DMS 273 (cell line): ENCODE results near the gene IFTAP.
"Not testable (repeated sequence)": the region's sequence is repeated elsewhere in the genome, so short reads cannot be mapped to it uniquely, and the experiment has no call there.

Experiments
- DNase-seq: peaks from one replicate; lab custom pipeline; 2025; ENCODE audit not compliant: unreplicated experiment; lab: John Stamatoyannopoulos, UW

IFTAP gene

DNA sequence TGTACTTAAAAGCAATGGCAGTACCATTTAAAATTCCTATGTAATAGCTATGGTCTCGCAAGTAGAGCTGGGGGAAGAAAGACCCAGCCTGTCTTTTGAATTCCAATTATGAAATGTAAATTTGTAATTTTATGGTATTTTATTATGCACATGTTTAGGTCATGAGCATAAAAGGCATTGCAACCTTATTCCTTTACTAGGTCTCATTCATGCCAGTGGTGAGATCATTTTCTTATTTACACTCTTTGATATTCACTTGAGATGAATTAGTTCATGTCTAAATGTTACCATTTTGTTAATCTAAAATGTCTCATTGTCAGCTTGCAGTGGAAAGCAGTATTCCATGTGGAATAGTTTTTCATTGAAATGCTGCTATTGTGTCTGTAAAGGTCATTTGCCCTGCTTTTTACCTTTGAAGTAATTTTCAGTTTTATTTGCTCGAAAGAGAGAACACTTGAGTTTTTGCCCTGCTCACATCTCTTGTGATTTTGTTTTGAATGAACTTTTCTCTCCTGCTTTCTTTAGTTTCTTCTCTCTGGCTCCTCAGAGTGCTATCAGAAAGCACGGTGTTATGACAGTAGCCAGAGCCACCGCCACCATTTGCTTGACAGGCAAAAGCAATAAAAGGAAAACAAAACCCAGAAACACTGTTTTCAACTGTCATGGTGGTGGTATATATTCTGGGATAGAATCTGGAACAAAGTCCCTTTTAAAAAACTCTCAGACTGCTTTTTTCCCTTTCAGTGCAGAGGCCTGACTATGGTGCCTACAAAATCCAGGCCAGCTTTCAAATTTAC lies 41.0 kb downstream of the IFTAP start:
- DNase-seq: no peak

DNA sequence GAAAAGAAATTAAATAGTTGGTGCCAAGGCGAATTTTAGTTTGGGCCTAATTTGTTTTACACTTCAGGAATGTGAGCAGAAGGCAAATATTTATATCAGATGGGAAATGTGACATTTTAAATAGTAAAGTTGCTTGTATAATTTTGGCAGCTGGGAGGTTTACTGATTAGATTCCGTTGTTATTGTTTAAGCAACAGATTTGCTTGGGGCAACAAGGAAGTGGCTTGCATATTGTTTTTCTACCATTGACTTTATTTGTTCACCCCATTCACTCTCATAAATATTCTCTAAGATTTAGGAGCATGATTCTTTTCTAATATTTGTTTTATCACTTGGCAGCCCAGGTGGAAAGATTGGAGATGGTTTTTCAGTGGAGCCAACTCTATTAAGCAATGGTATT lies 44.3 kb downstream of the IFTAP start:
- no peak for DNase-seq

DNA sequence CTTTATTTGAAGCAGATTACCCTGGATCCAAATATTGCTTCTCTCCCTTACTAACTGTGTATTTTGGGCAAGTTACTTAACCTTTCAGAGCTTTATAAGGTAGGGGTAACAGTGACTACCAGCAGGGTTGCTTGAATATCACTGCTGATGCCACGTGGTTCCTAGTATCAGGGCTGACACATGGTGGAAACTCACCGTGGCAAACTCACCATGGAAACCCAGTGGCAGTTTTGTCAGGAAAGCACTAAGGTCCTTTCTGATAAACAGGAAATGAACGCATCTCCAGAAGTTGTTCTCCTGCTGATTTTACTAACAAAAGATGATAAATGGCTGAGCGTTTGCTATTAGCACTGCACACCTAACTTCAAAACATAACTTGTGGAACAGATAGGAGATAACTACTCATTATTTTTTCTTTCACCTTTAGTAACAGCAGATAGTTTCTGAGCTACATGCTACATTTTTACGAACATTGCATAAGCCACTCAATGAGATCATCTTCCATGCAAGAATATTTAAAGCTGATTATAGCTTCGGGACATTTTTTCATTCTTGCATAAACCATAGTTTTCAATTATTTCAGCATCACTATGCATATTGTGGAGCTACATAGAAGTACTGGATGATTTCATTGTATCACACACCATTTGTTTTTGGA lies 63.4 kb downstream of the IFTAP start:
- no peak for DNase-seq

DNA sequence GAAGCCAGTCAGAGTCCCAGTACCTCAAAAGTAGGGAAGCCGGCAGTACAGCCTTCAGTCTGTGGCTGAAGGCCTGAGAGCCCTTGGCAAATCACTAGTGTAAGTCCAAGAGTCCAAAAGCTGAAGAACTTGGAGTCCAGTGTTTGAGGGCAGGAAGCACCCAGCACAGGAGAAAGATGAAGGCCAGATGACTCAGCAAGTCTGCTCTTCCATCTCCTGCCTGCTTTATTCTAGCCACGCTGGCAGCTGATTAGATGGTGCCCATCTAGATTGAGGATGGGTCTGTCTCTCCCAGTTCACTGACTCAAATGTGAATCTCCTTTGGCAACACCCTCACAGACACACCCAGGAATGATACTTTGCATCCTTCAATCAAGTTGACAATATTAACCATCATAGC lies 67.1 kb downstream of the IFTAP start:
- not testable (repeated sequence) for DNase-seq

DNA sequence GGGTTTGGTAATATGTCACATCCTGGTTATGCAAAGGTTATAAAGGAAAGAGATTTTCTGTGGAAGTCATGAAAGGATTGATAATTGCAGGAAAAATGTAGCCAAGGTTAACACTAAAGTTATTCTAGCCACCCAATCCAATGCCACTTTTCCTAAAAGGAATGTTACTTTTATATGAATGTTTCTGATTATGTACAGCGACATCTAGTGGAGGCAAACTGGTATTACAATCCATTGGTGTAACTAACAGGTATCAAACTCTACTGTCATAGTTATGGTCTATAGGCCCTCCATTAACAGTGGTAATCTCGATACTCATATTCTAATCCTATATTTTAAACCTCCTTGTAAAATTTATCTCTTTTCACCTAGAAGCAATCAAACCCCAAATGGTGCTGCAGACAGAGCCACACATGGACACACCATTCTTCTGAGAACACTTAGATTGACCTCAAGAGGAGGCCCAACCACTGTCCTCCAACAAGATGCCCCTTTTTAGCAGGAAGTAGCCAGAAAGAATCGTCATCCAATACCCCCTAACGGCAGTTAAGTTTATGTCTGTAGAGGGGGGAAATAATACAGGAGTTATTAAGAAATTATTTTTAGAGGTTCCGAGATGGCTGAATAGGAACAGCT lies 78.6 kb downstream of the IFTAP start:
- peak; percentile 60 for DNase-seq

DNA sequence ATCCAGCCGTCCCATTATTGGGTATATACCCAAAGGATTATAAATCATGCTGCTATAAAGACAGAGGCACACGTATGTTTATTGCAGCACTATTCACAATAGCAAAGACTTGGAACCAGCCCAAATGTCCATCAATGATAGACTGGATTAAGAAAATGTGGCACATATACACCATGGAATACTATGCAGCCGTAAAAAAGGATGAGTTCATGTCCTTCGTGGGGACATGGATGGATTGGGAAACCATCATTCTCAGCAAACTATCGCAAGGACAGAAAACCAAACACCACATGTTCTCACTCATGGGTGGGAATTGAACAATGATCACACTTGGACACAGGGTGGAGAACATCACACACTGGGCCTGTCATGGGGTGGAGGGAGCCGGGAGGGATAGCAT lies 85.2 kb downstream of the IFTAP start:
- not testable (repeated sequence) for DNase-seq

DNA sequence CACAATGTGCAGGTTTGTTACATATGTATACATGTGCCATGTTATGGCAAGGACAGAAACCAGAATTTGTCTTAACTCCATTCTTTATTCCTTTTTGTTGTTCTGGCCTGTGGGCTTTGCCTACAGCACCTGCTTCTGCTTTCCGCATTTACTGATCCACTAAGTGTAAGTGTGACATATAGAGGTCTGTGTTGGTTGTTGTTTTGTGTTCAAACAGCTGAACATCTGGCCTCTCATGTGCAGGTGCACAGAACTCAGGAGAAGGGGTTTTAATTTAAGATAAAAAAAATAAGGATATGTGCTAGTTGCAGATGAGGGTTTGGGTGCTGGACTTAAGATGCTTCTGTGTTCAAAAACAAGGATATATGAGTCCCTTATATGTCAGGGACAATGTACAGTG lies 89.5 kb downstream of the IFTAP start:
- DNase-seq: no peak

DNA sequence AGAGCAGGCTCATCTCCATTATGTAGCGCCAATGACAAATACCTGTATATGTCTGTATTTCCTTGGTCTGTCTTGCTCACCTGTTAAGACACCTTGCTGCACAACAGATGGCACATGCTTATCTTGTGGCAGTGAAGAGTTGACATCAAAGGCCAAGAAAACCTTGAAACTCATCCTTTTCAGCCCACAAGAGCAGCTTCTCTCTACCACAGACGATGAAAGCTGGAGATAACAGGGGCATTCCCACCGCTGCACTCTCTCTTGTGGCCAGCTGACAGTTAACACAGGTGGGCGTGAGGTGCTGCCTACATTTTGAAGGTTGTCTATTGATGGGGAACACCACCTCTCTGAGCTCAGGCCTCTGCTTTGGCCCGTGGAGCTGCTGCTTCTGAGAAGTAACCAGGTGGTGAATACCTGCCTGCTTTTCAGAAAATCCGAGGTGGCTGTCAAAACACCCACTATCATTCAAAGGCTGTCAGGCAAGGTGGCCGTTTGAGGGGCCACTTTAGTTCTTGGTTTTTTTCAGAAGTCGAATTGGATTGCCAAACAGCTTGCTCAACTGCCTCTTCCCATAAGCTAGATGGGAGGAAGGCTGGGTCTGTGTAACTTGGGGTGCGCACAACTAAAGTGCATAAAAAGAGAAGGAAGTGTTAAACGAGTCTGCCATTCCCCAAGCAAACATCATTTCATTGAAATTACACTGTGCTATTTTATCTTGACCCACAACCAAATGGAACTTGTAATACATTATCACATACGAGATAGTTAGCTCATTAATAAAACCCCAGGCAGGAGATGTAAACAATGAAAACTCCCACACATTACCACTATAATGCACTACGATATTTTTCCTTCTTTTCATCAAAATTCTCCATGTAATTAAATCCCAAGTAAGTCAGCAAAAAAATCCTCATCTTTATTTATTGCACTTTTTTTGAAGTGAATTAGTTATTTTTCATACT lies 90.8 kb downstream of the IFTAP start:
- DNase-seq: no peak

DNA sequence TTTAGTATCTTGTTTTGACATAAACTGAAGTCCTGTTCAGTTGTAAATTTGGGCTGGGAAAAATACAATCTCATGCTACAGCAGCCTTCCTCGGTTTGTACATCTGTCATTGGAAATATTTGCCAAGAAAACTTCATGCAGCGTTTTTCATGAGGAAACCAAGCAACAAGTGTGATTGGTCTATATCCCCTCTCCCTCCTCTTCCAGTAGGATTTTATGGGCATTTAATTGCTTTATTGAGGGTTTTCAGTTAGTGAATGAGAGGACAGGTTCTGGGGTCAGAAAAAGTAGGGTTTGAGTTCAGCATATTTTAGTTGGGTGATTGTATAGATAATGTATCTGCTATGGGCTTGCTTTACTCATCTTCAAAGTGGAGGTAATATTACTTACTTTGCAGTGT lies 93.8 kb downstream of the IFTAP start:
- DNase-seq: no peak

DNA sequence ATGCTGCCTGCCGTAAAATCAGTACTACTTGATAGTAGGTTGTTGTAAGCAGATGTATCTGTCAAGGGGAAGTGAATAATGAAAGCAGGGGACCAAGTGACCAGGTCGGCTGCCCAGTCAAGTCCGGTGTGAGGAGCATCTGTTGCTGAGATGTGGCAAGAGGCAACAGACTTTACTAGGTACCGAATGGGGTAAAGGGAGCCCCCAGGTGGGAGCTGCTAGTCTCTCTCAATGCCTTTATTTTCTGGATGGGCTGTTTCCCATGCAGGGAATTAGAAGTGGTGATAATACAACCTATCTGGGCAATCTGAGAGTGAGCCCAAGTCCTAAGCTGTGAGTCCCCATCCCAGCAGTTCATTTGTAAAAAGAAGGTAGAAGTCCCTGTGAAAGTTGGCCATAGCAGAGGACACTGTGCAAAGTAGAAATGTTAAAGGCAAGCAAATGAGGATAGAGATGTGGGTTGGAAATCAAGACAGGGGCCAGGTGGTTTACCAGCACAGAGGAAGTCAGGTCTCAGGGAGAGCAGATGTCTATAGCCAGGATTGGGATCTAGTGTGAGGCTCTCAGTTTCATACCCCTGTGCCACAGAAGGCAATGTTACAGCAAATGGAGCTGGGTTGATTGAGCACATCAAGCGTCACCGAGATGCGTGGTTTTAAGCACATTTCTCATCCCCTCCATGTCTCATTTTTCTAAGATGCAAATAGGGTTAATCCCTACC lies 94.4 kb downstream of the IFTAP start:
- no peak for DNase-seq

DNA sequence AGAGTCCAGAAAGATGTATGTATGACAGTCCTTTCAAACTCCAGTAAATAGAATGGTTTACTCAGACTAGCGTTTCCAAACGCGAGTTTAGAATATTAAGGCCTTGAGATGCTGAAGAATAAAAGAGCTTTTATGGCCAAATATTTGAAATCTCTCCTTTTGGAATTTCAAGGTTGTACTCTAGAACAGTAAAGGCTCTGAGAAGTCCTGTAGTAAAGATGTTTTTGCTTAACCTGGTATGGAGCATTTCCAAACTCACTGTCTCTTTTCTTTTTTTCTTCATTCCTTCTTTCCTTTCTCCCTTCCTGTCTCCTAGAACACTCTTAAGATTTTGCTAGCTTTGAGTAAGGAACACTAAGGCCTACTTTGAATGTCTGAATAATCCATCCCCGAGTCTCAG lies 95.1 kb downstream of the IFTAP start:
- no peak for DNase-seq

DNA sequence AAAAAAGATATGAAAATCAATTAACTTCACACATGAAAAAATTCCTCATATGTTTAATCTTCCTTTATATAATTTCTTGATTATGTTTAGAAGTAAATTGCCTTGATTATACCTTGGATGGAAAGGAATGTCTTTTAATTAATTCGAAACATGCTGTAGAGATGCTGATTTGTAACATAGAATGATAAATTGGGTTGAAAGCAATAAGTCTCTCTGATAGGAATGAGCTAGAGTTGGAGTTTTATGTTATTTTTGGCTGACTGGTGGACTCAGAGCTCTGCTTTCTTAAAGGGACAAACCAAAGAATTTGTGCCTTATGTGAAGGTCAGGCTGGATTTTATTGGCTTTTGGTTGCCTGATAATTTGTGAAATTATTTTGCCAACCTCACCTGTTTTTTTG lies 98.4 kb downstream of the IFTAP start:
- DNase-seq: no peak

DNA sequence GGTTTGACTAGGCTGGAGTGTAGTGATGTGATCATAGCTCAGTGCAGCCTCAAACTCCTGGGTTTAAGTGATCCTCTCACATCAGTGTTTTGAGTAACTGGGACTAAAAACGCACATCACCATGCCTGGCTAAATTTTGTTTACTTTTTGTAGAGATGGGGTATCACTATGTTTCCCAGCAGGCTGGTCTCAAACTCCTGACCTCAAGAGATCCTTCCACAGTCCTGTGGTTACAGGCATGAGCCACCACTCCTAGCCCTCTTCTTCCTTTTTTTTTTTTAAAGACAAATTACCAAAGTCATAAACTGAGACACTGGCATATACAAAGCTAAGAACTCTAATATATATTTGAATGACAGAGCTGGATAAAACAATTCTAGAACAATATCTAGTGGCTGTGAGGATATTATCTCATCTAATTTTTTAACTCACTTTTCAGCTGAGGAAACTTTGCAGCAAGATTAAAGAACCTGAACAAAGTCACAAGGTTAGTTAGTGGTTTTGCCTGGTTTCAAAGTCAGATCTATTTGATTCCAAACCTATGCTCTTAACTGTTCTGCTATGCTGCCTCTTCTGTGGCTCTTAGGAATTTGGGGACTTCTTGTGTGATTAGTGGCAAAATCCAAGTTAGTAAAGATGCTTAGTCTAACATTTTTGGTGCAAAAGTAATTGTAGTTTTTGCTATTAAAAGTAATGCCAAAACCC lies 99.0 kb downstream of the IFTAP start:
- DNase-seq: no peak

DNA sequence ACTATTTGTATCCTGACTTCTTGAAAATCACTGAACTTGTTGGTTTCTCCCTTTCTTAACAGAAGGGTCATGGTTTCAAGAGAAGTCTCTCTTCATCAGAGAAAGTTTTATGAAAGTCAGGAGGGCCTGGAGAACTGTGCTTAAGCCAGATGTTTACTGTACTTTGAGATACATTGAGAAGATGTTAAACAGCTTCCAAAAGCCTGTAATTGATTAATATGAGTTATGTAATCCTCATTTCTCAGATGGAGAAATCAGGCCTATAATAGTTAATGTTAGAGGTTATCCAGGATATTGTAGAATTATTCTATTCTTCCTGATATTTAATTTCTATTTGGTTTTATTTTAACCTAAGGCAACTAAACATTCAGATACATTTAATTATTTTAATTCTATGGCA lies 100.8 kb downstream of the IFTAP start:
- no peak for DNase-seq

DNA sequence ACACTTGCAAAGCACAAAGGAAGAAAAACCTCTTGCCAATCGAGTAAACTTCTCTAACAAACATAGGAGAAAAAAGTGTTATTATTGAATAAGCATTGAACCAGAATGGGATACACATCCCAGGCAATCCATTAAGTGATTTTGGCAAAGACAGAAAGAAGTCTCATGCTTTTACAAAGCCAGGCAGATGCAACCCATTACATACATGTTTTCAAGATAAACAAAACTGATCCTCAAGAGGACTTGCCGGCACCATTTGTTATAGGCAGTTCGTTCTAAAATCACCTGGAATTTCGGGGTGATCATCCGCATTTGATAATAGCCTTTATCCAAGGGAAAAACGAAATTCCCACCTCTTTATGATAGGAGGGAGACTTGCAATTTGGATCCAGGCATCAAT lies 101.3 kb downstream of the IFTAP start:
- no peak for DNase-seq

DNA sequence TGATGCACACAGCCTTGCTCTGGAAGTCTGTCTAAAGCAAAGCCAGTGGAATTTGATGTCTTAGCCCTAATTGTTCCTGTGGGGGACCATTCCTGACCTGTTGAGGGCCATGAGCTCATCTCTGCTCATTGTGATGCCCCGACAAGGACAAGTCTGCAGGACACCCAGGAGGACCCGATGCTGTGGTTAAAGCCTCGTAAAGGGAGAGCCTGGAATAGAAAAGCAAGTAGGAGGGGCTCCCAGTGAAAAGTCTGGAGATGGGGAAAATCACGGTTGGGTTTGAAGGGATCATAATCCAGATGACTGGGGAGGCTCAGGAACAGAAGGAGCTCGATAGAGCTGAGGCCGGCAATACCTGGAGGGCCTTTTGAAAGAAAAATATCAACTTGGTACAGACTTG lies 102.2 kb downstream of the IFTAP start:
- no peak for DNase-seq

DNA sequence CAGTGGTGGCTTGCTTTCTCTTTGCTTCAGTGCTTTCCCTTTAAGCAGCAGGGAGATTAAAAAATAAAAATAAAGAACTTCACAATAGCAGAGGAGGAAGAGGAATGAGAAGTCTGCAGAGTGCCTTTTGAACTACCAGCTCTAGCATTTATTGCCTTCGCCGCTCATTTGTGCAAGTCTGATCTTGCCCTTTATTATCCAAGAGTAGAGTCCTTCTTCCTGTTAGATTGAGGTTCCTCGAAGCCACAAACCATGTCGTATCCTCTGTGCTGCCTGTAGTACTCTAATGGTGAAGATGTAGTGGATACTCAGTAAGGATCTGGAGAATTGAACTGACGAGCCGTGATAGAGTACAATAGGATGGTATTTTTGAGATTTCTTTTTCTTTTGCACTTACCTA lies 105.0 kb downstream of the IFTAP start:
- DNase-seq: no peak

DNA sequence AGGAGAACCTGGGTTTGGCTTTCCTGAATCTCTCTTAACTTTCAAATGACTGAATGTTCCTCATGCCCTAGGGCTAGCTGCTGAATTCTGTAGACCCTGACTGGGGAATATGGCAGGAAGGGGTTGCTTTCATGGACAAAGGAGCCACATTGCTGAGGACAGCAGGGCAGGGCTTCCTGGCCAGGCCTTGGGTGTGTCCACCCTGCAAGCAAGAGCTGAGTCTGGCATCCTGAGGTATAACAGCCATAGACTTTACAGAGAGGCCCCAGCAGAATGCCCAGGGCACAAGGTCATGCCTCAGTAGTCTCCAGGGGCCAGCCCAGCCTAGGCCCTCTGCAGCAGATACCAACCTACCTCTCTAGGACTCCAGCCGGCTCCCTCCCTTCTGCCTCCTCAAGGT lies 105.9 kb downstream of the IFTAP start:
- no peak for DNase-seq

DNA sequence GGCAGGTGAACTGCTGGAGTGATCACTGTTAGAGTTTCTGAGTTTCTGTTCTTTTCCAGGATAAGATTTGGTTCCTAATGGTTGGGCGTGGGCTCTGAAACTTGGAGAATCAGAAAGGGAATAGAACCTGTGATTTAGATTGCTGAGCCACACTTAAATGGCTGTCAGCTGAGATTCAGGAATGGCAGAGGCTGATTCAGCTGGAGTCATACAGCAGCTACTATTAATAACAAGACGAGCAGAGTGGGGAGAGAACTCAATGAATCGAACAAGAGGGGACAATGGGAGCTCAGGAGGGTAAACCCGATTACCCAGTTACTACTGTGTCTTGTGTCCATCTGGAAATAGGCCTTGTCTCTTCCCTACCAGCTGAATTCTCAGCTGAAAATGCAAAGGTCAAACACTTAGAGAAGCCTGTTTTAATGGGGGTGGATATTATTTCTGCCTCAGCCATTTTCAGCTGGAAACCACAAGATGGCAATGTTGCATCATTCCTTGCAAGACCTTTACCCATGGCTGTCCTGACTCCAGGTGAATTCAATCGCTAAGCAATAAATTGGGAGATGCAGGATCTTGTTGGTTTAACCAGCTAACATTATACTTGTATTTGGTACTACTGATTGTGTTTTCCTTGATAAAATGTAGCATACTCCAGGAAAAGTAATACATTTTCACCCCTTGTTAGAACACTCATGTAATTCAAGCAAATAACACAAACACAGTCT lies 108.2 kb downstream of the IFTAP start:
- peak; percentile 62 for DNase-seq
